Skeletal muscle cell (primary cell): ENCODE results near the gene UGT1A7.

Experiments
- DNase-seq: peaks from one replicate; pipeline ENCODE4 v3.0.0-alpha.2; 2010; ENCODE audit warnings: low read depth
- H3K4me3 ChIP-seq: 2 replicates; pipeline ENCODE4 v1.5.1; 2011; ENCODE audit warnings: low read depth, mild to moderate bottlenecking, control low read depth, low read length, moderate library complexity

Gene UGT1A7

GRCh38 chr2:233807966-233808935 is 126.5 kb downstream of the UGT1A7 start:
- no peak for DNase-seq
- H3K4me3 ChIP-seq: no peak overlapping the region

GRCh38 chr2:233810385-233810784 is 128.7 kb downstream of the UGT1A7 start:
- DNase-seq: no peak
- H3K4me3 ChIP-seq: no peak overlapping the region

GRCh38 chr2:233811087-233811486 is 129.4 kb downstream of the UGT1A7 start:
- no peak for DNase-seq
- no peak overlapping the region for H3K4me3 ChIP-seq

GRCh38 chr2:233811732-233812131 is 130.0 kb downstream of the UGT1A7 start:
- H3K4me3 ChIP-seq: no peak overlapping the region
- DNase-seq: no peak

GRCh38 chr2:233813236-233814055 is 131.7 kb downstream of the UGT1A7 start:
- no peak for DNase-seq
- no peak overlapping the region for H3K4me3 ChIP-seq

GRCh38 chr2:233814056-233814835 is 132.5 kb downstream of the UGT1A7 start:
- no peak for DNase-seq
- no peak overlapping the region for H3K4me3 ChIP-seq

GRCh38 chr2:233815861-233816260 is 134.2 kb downstream of the UGT1A7 start:
- no peak overlapping the region for H3K4me3 ChIP-seq
- DNase-seq: no peak

GRCh38 chr2:233816334-233816733 is 134.6 kb downstream of the UGT1A7 start:
- H3K4me3 ChIP-seq: no peak overlapping the region
- DNase-seq: no peak

GRCh38 chr2:233816771-233817170 is 135.1 kb downstream of the UGT1A7 start:
- no peak for DNase-seq

GRCh38 chr2:233817361-233817911 is 135.7 kb downstream of the UGT1A7 start:
- no peak for DNase-seq
- H3K4me3 ChIP-seq: no peak overlapping the region

More at GRCh38 chr2:233816771-233817170, 135.1 kb downstream of the UGT1A7 start:
- H3K4me3 ChIP-seq: no peak overlapping the region

GRCh38 chr2:233817995-233818638 is 136.4 kb downstream of the UGT1A7 start:
- no peak for DNase-seq

GRCh38 chr2:233818639-233819621 is 137.2 kb downstream of the UGT1A7 start:
- H3K4me3 ChIP-seq: no peak overlapping the region
- DNase-seq: no peak

More at GRCh38 chr2:233817995-233818638, 136.4 kb downstream of the UGT1A7 start:
- H3K4me3 ChIP-seq: no peak overlapping the region

- no peak for DNase-seq
- H3K4me3 ChIP-seq: no peak overlapping the region
These were observed 138.4 kb downstream of the UGT1A7 start for GRCh38 chr2:233819884-233820773.

GRCh38 chr2:233820774-233821105 is 139.0 kb downstream of the UGT1A7 start:
- DNase-seq: no peak

GRCh38 chr2:233821196-233821595 is 139.5 kb downstream of the UGT1A7 start:
- DNase-seq: no peak
- H3K4me3 ChIP-seq: no peak overlapping the region

More at GRCh38 chr2:233820774-233821105, 139.0 kb downstream of the UGT1A7 start:
- H3K4me3 ChIP-seq: no peak overlapping the region

- DNase-seq: no peak
- no peak overlapping the region for H3K4me3 ChIP-seq
These were observed 140.0 kb downstream of the UGT1A7 start for GRCh38 chr2:233821709-233822100.
